AG04449 (cell line): ENCODE results near the gene SBK1.
"Not testable (repeated sequence)": the region's sequence is repeated elsewhere in the genome, so short reads cannot be mapped to it uniquely, and the experiment has no call there.

Source experiments
- CTCF ChIA-PET: fragments of 350-600 bp; formaldehyde crosslinking; extraction: SDS; loops from one replicate; lab custom pipeline; 2021; ENCODE audit warnings: antibody characterized with exemption; lab: Yijun Ruan, JAX
- POLR2A ChIA-PET: fragments of 400-600, 350-600 bp; formaldehyde crosslinking; extraction: SDS; loops from one replicate; lab custom pipeline; 2020; ENCODE audit warnings: antibody characterized with exemption, inconsistent platforms; lab: Yijun Ruan, JAX
- DNase-seq: peaks from one replicate; pipeline ENCODE4 v3.0.0-alpha.2; 2010; ENCODE audit warnings: low read depth, low spot score
- H3K4me3 ChIP-seq: 2 replicates; pipeline ENCODE4 v1.5.1; 2011; ENCODE audit warnings: low read depth, mild to moderate bottlenecking, control low read depth, low read length

SBK1 gene

DNA sequence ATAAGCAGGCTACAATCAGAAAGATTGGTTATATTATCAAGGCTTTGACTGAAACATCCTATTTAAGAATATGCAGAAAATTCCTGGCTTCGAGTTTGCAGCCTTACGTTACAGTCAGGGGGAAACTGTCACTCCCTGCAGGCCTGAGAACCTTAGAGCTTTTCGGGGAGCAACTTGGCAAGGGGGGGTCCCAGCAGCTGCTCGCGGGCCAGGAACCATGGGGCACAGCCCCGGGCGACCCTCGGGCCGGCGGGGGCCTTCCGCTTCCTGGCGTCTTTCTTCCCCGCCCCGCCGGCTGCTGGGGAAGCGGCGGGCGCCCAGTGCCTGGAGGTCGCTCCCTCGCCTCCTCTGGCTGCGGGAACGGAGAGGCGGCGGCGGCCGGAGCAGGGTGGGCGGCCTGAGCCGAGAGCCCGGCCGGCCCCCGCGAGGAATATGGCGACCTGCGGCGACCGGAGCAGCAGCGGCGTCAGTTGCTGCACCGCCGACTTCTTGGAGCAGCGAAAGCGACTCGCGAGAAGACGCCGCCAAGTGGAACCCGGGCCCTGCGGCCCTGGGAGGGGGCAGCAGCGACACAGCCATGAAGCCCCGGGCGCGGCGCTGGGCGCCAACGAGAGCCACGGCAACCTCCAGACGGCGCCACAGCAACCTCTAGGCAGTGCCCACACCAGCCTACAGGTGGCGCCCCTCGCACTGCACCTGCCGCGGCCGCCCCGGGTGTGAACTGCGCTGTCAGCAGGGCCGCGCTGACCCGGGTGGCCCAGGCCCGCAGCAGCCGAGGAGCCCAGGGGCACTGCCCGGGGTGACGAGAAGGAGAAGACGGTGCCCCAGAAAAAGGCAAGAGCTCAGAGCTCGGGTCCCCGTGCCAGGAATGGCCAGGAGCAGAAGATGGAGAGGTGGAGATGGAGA, 72.2 kb downstream of the SBK1 start:
- DNase-seq, H3K4me3 ChIP-seq, CTCF ChIA-PET, POLR2A ChIA-PET: not testable (repeated sequence)

GRCh38 chr16:28367926-28368325, 75.6 kb downstream of the SBK1 start:
- POLR2A ChIA-PET, CTCF ChIA-PET, DNase-seq, H3K4me3 ChIP-seq: not testable (repeated sequence)
